G401 (cell line): ENCODE results near the gene TEDC1. TPM values are rescaled to one million over a fixed set of nuclear protein-coding genes. Genes with fewer than 3 reads are reported as not detected.

Experiments
- DNase-seq: peaks from one replicate; pipeline ENCODE4 v3.0.0-alpha.2; 2015; ENCODE audit warnings: low spot score
- in situ Hi-C: cut with HindIII; loops from 2 replicates; pipeline ENCODE4 v1.10.0; 2016; ENCODE audit warnings: low sequenced_read_pairs, mixed read lengths
- total RNA-seq: library from RNA; depleted of rRNA; stranded (reverse); fragments of >200 nt; shearing (Covaris generic); gene quantifications from 2 replicates; pipeline ENCODE4 v1.2.3, GENCODE V29; 2014; rRNA removed

The TEDC1 gene
- total RNA-seq = 67.1 and 89.1 TPM in 2 replicates

- in situ Hi-C loops = no loop called here
- DNase-seq = peak; percentile 100
Measured at GRCh38 chr14:105490572-105491365, at the start of gene TEDC1. Gene TEDC1, plus strand, starts transcription at chr14:105491246. Its CDS starts 130 bp downstream, at chr14:105491376.

GRCh38 chr14:105442125-105442524, 48.9 kb upstream of the TEDC1 start:
- in situ Hi-C loops = no loop called here
- no peak for DNase-seq

GRCh38 chr14:105442834-105443233, 48.2 kb upstream of the TEDC1 start:
- DNase-seq = no peak
- in situ Hi-C loops = no loop called here

- in situ Hi-C loops = no loop called here
- no peak for DNase-seq
Measured at GRCh38 chr14:105444859-105445258, 46.2 kb upstream of the TEDC1 start.

GRCh38 chr14:105445290-105445689, 45.8 kb upstream of the TEDC1 start:
- in situ Hi-C loops = no loop called here
- DNase-seq = no peak

GRCh38 chr14:105445901-105446845, 44.9 kb upstream of the TEDC1 start:
- in situ Hi-C loops = no loop called here
- DNase-seq = no peak

GRCh38 chr14:105446971-105447370, 44.1 kb upstream of the TEDC1 start:
- in situ Hi-C loops = no loop called here

GRCh38 chr14:105447651-105448640, 43.1 kb upstream of the TEDC1 start:
- no peak for DNase-seq
- in situ Hi-C loops = no loop called here

More at GRCh38 chr14:105446971-105447370, 44.1 kb upstream of the TEDC1 start:
- no peak for DNase-seq

- peak; percentile 66 for DNase-seq
- in situ Hi-C loops = no loop called here
Measured at GRCh38 chr14:105448706-105449111, 42.3 kb upstream of the TEDC1 start.

GRCh38 chr14:105449276-105450122, 41.5 kb upstream of the TEDC1 start:
- in situ Hi-C loops = no loop called here
- DNase-seq = no peak

GRCh38 chr14:105450123-105450505, 40.9 kb upstream of the TEDC1 start:
- DNase-seq = no peak
- in situ Hi-C loops = no loop called here

GRCh38 chr14:105450864-105451720, 40.0 kb upstream of the TEDC1 start:
- in situ Hi-C loops = no loop called here
- DNase-seq = no peak

- in situ Hi-C loops = no loop called here
- no peak for DNase-seq
Measured at GRCh38 chr14:105452963-105453362, 38.1 kb upstream of the TEDC1 start.

- DNase-seq = no peak
- in situ Hi-C loops = no loop called here
Measured at GRCh38 chr14:105453847-105454246, 37.2 kb upstream of the TEDC1 start.

- DNase-seq = no peak
- in situ Hi-C loops = no loop called here
Measured at GRCh38 chr14:105455086-105455640, 35.9 kb upstream of the TEDC1 start.

GRCh38 chr14:105455766-105456660, 35.0 kb upstream of the TEDC1 start:
- in situ Hi-C loops = no loop called here
- DNase-seq = no peak
